ENCODE measurements around the gene EXOSC3. TPM values are rescaled to one million over a fixed set of nuclear protein-coding genes. Genes with fewer than 3 reads are reported as not detected.

Gene EXOSC3
- total and polyA plus RNA-seq, 9 of the 15 experiments (the other 6 are each of a cell fraction or from before 2014, with no cell fraction given) = 18.5 to 266 (median 114) TPM

DNA sequence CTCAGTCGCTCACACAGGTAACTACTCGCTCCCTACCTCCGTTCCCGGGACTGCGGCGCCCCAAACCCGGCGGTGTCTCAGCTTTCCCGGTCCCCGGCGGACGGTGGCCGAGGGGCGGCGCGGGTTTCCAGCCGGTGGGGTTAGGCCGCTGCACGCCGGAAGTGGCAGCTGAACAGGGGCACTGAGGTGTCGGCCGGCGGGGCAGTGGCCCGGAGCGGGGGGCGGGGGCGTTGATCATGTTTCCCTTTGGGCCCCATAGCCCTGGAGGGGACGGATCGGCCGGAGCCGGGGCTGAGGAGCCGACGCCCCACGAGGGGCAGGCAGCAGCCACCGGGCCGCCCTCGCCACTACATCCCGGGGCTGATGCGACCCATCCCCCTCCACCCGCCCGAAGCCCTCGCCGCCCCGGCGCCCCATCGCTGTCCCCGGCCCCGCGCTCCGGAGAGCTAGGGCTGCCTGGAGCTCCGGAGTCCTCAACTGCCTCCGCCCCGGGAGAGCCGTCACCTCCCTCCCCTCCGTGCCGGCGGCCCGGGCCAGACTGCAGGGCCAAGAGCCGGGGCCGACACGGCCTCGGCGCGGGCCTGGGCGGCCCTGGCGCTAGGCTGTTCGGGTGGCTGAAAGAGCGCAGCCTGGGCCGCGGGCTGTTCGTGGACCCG lies 15.9 kb upstream of the EXOSC3 start, which contains the start of gene DCAF10 (continued):
- TF ChIP-seq, protein P1, sequence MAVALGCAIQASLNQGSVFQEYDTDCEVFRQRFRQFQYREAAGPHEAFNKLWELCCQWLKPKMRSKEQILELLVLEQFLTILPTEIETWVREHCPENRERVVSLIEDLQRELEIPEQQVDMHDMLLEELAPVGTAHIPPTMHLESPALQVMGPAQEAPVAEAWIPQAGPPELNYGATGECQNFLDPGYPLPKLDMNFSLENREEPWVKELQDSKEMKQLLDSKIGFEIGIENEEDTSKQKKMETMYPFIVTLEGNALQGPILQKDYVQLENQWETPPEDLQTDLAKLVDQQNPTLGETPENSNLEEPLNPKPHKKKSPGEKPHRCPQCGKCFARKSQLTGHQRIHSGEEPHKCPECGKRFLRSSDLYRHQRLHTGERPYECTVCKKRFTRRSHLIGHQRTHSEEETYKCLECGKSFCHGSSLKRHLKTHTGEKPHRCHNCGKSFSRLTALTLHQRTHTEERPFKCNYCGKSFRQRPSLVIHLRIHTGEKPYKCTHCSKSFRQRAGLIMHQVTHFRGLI (CRISPR knock-in tag; IDR thresholded peaks at IDR 0.05) = no peak
- TF ChIP-seq ZNF121 (CRISPR knock-in tag; conservative IDR thresholded peaks at IDR 0.05) (no peak), TCFL5 (CRISPR knock-in tag; conservative IDR thresholded peaks at IDR 0.05) (0 out of 2 replicates have a peak, but pooled peaks have one; percentile 5), IFI16 (CRISPR knock-in tag; IDR thresholded peaks at IDR 0.05) (0 out of 2 replicates have a peak, but pooled peaks have one; percentile 62), IRF2 (CRISPR knock-in tag; IDR thresholded peaks at IDR 0.05) (peak; percentile 44; the same call in 1 of the 2 replicates), CCNT2 (IDR thresholded peaks at IDR 0.05; ENCODE audit: borderline replicate concordance, extremely low read depth, insufficient read length, low read depth, low read length) (peak; percentile 92), SUPT5H (IDR thresholded peaks at IDR 0.05) (peak; percentile 93), FOXJ2 (tag; IDR thresholded peaks at IDR 0.05) (no peak), NFATC3 (IDR thresholded peaks at IDR 0.05) (no peak), NR1H2 (CRISPR knock-in tag; IDR thresholded peaks at IDR 0.05) (peak; percentile 86; the same call in 1 of the 2 replicates), TSC22D4 (tag; IDR thresholded peaks at IDR 0.05) (no peak), ZNF436 (CRISPR knock-in tag; IDR thresholded peaks at IDR 0.05) (no peak), U2AF2 (optimal IDR thresholded peaks at IDR 0.05; ENCODE audit: low read depth, low read length) (no peak), ZNF23 (CRISPR knock-in tag; IDR thresholded peaks at IDR 0.05) (no peak)
- TF ChIP-seq, protein P2, sequence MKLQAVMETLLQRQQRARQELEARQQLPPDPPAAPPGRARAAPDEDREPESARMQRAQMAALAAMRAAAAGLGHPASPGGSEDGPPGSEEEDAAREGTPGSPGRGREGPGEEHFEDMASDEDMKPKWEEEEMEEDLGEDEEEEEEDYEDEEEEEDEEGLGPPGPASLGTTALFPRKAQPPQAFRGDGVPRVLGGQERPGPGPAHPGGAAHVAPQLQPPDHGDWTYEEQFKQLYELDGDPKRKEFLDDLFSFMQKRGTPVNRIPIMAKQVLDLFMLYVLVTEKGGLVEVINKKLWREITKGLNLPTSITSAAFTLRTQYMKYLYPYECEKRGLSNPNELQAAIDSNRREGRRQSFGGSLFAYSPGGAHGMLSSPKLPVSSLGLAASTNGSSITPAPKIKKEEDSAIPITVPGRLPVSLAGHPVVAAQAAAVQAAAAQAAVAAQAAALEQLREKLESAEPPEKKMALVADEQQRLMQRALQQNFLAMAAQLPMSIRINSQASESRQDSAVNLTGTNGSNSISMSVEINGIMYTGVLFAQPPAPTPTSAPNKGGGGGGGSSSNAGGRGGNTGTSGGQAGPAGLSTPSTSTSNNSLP (IDR thresholded peaks at IDR 0.05; ENCODE audit: borderline replicate concordance, low read depth, low read length) = peak; percentile 62; the same call in 1 of the 2 replicates
- TF ChIP-seq, protein P3, sequence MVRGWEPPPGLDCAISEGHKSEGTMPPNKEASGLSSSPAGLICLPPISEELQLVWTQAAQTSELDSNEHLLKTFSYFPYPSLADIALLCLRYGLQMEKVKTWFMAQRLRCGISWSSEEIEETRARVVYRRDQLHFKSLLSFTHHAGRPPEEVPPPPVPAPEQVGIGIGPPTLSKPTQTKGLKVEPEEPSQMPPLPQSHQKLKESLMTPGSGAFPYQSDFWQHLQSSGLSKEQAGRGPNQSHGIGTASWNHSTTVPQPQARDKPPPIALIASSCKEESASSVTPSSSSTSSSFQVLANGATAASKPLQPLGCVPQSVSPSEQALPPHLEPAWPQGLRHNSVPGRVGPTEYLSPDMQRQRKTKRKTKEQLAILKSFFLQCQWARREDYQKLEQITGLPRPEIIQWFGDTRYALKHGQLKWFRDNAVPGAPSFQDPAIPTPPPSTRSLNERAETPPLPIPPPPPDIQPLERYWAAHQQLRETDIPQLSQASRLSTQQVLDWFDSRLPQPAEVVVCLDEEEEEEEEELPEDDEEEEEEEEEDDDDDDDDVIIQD (CRISPR knock-in tag; IDR thresholded peaks at IDR 0.05) = no peak
- TF ChIP-seq, protein P4, sequence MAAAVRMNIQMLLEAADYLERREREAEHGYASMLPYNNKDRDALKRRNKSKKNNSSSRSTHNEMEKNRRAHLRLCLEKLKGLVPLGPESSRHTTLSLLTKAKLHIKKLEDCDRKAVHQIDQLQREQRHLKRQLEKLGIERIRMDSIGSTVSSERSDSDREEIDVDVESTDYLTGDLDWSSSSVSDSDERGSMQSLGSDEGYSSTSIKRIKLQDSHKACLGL (CRISPR knock-in tag; IDR thresholded peaks at IDR 0.05; ENCODE audit: borderline replicate concordance, poor library complexity, severe bottlenecking) = peak; percentile 46
- TF ChIP-seq, protein P5, sequence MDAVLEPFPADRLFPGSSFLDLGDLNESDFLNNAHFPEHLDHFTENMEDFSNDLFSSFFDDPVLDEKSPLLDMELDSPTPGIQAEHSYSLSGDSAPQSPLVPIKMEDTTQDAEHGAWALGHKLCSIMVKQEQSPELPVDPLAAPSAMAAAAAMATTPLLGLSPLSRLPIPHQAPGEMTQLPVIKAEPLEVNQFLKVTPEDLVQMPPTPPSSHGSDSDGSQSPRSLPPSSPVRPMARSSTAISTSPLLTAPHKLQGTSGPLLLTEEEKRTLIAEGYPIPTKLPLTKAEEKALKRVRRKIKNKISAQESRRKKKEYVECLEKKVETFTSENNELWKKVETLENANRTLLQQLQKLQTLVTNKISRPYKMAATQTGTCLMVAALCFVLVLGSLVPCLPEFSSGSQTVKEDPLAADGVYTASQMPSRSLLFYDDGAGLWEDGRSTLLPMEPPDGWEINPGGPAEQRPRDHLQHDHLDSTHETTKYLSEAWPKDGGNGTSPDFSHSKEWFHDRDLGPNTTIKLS (IDR thresholded peaks at IDR 0.05; ENCODE audit: borderline replicate concordance, low read depth) = no peak
- TF ChIP-seq, protein P6, sequence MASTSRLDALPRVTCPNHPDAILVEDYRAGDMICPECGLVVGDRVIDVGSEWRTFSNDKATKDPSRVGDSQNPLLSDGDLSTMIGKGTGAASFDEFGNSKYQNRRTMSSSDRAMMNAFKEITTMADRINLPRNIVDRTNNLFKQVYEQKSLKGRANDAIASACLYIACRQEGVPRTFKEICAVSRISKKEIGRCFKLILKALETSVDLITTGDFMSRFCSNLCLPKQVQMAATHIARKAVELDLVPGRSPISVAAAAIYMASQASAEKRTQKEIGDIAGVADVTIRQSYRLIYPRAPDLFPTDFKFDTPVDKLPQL (IDR thresholded peaks at IDR 0.05; ENCODE audit: extremely low read depth, insufficient read length) = no peak

All from K562 (cell line).